HL-60/S4 treated with retinoic acid at 250 ng/mL for 4 days and 3 days (cell line): ENCODE data around the gene SOX18.

Experiments used
- in situ Hi-C: fragments of 300-500 bp; cut with MboI; formaldehyde crosslinking; loops from 2 replicates; pipeline ENCODE4 v1.7.0; 2022; ENCODE audit warnings: low sequenced_read_pairs

Gene SOX18

DNA sequence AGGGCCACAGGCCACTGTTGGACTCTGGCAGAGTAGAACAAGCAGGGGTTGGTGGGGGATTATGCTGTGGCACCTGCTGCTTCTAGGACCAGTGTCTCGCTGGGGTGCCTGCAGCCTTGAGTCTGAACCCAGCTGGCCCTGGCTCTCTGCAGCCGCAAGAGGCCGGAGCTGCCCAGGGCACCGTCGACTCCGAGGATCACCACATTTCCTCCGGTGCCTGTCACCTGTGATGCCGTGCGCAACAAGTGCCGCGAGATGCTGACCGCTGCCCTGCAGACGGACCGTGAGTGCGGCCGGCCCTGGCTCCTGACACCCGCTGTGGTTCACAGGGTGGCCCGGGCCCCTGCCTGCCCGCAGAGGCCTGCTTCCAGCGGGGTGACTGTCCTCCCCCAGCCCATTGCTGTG lies 19.8 kb upstream of the SOX18 start:
- in situ Hi-C loops: no loop called here

DNA sequence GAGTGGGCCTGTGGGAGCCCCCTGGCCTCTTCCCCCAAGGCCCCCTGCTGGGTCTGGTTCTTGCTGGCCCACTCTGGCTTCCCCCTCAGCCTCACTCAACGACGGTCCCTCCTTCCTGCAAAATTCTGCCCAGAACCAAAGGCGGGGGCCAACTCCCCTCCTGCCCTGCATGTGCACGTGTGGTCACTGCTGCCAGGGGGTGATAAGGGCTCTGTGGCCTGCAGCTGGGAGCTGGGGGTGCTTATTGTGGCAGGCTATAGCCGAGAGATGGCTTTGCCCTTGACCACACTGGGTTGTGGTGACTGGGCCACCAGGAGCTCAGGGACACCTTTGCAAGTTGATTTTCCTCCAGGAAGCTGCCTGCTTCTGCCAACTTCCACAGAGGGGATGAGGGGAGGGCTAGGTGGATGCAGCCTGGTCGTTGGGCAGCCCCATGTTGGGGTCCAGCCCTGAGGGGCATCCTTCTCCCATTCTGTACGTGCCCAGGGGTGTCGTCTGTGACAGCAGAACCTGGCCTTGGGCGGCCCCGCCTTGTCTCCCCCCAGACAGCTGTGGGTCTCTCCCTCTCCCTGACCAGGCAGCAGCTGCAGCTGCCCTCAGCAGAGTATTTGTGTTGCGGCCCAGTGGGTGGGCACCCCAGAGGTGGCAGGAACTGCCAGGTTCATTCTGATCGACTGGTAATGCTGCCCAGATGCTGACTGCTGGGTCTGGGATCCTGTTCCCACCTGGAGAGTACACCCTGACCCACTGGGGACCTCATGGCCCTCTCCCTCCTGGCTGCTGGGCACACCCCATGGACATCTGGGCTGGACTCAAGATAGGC lies 19.2 kb upstream of the SOX18 start:
- in situ Hi-C loops: no loop called here

DNA sequence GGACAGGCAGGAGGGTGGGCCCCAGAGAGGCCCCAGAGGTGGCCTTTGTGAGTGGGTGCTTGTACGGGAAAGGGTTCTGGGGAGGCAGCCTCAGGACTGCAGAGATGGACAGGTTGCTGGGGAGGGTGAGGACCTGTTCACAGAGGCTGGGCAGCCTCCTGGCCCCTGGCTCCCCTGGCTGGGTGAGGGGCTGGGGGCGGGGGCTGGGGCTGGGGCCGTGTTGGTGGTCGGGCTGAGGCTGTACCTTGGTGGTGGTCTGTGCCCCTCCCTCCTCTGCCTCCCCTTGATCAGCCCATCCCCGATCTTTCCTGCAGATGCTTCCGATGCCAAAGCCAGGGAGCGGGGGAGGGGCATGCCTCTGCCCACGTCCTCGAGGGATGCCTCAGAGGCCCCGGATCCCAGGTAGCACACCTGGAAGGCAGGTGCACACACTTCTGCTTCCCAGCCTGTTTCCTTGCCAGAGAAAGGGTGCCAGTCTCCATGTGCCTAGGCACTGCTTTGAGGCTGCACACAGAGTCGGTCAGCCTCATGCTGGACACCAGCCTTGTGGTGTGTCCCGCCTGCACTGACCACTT lies 18.4 kb upstream of the SOX18 start:
- in situ Hi-C loops: no loop called here

DNA sequence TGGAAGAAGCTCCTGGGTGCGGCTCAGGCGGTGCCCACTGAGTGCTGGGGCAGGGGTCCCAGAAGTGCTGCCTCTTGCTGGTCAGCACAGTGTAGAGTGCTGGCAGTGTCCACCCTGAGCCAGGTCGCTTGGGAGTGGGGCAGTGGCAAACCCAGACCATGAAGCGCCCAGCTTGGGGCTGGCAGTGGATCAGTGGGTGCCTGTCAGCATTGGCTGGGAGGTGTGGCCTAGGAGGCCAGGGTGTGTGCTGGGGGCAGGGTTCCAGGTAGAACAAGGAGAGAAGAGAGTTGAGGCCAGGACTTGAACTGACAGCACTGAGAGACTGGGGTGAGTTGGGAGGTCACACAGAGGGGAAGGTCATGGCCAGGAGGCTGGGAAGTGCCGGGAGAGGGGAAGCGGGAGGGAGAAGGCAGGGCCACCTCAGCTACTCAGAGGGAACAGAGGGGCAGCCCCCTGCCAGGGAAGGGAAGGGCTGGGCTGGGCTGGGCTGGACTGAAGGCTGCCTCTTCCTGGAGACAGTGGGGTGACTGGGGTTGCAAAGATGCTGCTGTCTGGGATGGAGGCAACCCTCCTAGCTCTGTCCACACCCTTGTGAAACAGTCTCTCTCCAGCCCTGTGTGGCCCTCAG lies 17.7 kb upstream of the SOX18 start:
- in situ Hi-C loops: no loop called here

DNA sequence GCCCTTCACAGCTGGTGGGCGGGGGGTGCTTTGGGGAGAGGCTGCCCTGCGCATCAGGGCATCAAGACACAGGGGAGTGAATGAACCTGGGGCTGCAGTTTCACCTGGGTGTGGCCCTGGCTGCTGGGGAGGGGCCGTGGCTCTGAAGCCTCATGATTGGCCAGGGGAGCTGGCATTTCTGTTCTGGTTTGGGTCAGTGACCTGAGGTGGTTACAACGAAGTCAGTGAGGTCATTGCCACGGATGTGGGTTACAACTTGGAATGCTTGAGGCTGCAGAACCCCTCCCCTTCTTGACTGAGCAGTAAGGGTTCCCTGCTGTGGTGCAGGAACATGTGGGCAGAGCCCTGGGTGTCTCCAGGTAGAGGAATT lies 16.5 kb upstream of the SOX18 start:
- in situ Hi-C loops: no loop called here

DNA sequence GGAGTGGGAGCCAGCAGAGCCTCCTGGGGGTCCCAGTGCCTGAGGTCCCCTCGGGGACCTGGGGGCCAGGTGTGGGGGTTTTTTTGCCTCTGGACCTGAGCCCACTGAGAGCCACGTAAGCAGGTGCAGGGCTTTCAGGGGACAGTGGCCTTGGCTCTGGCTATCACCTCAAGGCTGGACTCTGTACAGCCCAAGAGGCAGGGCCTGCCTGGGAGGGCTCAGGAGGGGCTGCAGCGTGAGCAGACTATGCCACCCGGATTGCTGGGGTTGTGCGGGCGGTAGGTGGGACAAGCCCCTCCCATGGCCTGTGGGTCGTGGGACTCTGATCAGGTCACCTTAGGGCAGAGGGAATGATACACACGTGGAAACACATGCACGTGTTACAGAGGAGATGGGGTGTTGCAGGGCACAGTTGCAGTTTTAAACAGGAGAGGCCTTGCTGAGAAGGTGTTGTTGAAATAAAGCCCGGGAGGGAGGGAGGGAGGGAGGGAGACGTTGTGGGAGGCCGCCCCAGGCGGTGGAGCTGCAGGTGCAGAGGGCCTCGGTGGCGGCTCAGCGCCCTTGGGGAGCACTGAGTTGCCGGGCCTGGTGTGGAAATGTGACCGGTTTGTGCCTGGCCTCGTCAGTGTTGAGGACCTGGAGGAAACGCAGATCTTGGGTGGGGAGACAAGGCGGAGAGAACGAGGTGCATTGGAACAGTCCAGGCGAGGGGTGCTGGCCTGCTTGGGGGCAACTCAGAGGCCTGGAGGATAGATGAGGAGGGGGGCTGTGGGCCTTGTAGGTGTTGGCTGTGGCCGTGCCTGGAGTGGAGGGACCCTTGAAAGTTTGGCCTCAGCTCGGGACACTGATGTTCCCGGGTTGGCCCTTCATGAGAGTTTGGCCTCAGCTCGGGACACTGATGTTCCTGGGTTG lies 15.9 kb upstream of the SOX18 start:
- in situ Hi-C loops: no loop called here

GRCh38 chr20:64064145-64064698 lies 14.8 kb upstream of the SOX18 start:
- in situ Hi-C loops: no loop called here

DNA sequence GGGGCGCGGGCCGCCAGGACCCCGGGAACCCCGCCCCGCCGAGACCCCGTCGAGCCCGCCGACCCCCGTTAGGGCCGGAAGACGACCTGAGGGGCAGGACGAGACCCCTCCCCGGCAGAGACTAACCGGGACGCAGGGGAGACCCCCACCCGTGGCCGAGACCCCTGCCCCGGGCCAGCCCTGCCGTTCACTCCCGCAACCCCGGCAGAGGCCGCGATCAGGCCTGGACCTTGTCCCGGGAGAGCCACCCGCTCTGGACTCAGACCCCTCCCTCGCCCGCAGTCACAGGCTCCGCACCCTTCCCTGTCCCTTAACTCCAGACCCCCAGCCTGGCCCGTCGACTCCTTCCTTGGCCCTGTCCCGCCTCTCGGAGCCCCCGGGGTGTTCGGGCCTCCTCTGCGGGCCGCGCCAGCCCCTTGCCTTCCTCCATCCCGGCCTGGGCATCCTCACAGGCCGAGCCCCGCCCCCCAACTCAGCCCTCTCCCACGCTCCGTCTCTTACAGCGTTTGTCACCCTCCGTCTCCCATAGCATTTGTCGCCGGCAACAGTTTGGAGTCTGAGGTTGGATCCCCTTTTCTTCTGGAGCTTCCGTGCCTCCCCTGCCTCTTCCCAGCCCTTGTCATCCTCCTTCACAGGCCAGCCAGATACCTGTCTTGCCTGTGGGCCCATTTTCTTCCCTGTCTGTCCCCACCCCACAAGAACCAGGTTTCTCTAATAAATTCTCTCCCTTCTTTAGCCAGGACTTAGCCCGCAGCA lies 14.1 kb upstream of the SOX18 start:
- in situ Hi-C loops: no loop called here

GRCh38 chr20:64062596-64063388 lies 13.4 kb upstream of the SOX18 start, which contains the start of gene TCEA2:
TSS of gene TCEA2 (plus strand) at chr20:64063198. CDS start at chr20:64063313, 115 bp downstream.
- in situ Hi-C loops: no loop called here

GRCh38 chr20:64062276-64062595 lies 12.8 kb upstream of the SOX18 start:
- in situ Hi-C loops: no loop called here

GRCh38 chr20:64058536-64058935 lies 9.1 kb upstream of the SOX18 start:
- in situ Hi-C loops: no loop called here

- in situ Hi-C loops: no loop called here
Observed at GRCh38 chr20:64057628-64058498, 8.4 kb upstream of the SOX18 start.

- in situ Hi-C loops: no loop called here
Observed at GRCh38 chr20:64056889-64057627, 7.6 kb upstream of the SOX18 start.

GRCh38 chr20:64056639-64056888 lies 7.1 kb upstream of the SOX18 start:
- in situ Hi-C loops: no loop called here

DNA sequence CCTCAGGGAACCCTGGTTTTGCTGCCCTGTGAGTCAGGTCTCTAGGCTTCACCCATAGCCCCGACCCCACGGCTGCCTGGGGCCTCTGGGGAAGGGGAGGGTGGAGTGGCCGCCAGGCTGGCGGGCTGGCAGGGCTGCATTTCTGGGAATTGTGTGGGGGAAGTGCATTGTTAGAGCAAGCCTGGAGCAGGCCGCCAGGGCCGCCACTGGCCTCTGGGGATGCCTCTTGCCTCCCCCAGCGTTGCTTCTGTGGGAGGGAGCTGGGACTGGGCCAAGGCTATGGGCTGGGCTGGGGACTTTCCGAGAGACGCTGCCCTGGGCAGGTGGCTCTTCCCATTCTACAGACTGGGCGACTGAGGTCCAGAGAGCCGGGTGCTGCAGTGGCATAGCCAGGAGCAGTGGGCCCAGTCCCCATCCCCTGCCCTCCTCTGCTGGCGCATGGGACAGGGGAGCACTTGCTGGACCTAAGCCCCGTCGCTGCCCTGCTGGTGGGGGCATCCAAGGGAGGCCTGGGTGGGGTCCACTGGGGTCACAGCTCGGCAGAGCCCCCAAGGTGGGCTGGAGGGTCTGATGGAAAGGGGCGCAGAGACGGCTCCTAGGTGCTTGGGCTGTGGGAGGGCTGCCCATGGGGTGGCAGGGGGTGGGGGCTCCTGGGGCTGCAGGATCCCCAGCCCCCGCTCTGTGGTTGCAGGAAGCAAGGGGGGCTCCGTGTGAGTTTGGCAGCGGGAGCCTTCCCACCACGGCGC lies 6.6 kb upstream of the SOX18 start:
- in situ Hi-C loops: no loop called here

DNA sequence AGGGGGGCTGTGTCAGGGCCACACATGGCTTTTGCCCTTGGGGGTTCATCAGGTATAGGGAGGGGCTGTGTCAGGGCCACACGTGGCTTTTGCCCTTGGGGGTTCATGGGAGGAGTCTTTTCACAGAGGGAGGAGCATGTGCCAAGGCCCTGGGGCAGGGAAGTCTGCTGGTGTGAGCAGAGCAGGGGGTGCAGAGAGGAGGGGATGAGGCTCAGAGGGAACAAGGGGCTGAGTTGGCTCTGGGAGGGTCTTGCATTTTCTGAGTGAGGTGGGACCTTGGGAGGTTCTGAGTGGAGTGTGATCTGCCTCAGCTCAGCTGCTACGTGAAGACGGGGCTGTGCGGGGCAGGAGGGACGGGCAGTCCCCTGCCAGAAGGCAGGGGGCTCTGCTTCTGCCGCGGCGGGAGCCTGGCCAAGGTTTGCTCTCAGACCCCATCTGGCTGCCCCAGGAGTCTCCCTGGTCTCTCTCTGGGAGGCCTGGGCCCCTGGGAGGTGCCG lies 6.0 kb upstream of the SOX18 start:
- in situ Hi-C loops: no loop called here
